Hepatocyte (in vitro differentiated cells): Measurements from ENCODE around the gene SH3TC2. TPM values are rescaled to one million over a fixed set of nuclear protein-coding genes. Genes with fewer than 3 reads are reported as not detected.
A peak's percentile ranks its signal among the peaks of the same experiment; 100 is the strongest.

Source experiments
- DNase-seq: peaks from one replicate; pipeline ENCODE4 v3.0.0-alpha.2; 2016; ENCODE audit warnings: low spot score
- H2AFZ ChIP-seq: fragments of 200-600 bp; sonication (generic); 2 replicates; pipeline ENCODE4 v1.6.0; 2016; ENCODE audit warnings: antibody characterized with exemption, mild to moderate bottlenecking
- H3K27ac ChIP-seq: fragments of 200-600 bp; sonication (generic); 2 replicates; pipeline ENCODE4 v1.5.1; 2016; ENCODE audit warnings: mild to moderate bottlenecking
- H3K27me3 ChIP-seq: fragments of 200-600 bp; sonication (generic); 2 replicates; pipeline ENCODE4 v1.6.1; 2016
- H3K36me3 ChIP-seq: fragments of 200-600 bp; sonication (generic); replicated peaks from 2 replicates; pipeline ENCODE4 v1.5.1; 2016; ENCODE audit warnings: low read depth; ENCODE audit not compliant: insufficient read depth
- H3K4me1 ChIP-seq: fragments of 200-600 bp; sonication (generic); 2 replicates; pipeline ENCODE4 v1.5.1; 2016; ENCODE audit warnings: mild to moderate bottlenecking, moderate library complexity; ENCODE audit not compliant: insufficient read depth
- H3K4me2 ChIP-seq: fragments of 200-600 bp; sonication (generic); 2 replicates; pipeline ENCODE4 v1.6.0; 2016
- H3K4me3 ChIP-seq: fragments of 200-600 bp; sonication (generic); 2 replicates; pipeline ENCODE4 v1.5.1; 2016; ENCODE audit warnings: mild to moderate bottlenecking
- H3K79me2 ChIP-seq: fragments of 200-600 bp; sonication (generic); 2 replicates; pipeline ENCODE4 v1.6.0; 2017; ENCODE audit warnings: mild to moderate bottlenecking
- H3K9me2 ChIP-seq: fragments of 200-600 bp; sonication (generic); replicated peaks from 2 replicates; pipeline ENCODE4 v1.6.0; 2017; ENCODE audit warnings: mild to moderate bottlenecking; ENCODE audit not compliant: insufficient read depth
- H3K9me3 ChIP-seq: fragments of 200-600 bp; sonication (generic); 2 replicates; pipeline ENCODE4 v1.5.1; 2016; ENCODE audit warnings: low read depth, mild to moderate bottlenecking
- H4K20me1 ChIP-seq: fragments of 200-600 bp; sonication (generic); 2 replicates; pipeline ENCODE4 v1.6.0; 2016; ENCODE audit warnings: mild to moderate bottlenecking; ENCODE audit not compliant: insufficient read depth, poor library complexity, severe bottlenecking
- CTCF ChIP-seq: fragments of 200-600 bp; sonication (generic); IDR thresholded peaks from 2 replicates; pipeline ENCODE4 v1.5.1; 2016; ENCODE audit warnings: antibody characterized with exemption, mild to moderate bottlenecking; ENCODE audit not compliant: poor library complexity
- EZH2 ChIP-seq: fragments of 200-600 bp; sonication (generic); IDR thresholded peaks from 2 replicates; pipeline ENCODE4 v1.6.1; 2016; ENCODE audit warnings: antibody characterized with exemption, mild to moderate bottlenecking, borderline replicate concordance
- EZH2phosphoT487 ChIP-seq: fragments of 200-600 bp; sonication (generic); IDR thresholded peaks from one replicate; pipeline ENCODE4 v1.6.1; 2018; ENCODE audit warnings: antibody characterized with exemption, mild to moderate bottlenecking, low read depth, moderate library complexity; ENCODE audit not compliant: unreplicated experiment, severe bottlenecking
- WGBS: methylation state at CpG from one replicate; pipeline ENCODE4 v1.1.6; 2016; ENCODE audit warnings: low lambda C conversion rate; ENCODE audit errors: missing lambda C conversion rate; 5-methylcytosine and 5-hydroxymethylcytosine counted together
- polyA plus RNA-seq: library from polyadenylated mRNA; unstranded; fragments of >200 nt; fragmentation: Nextera tagmentation; extraction: Ambion mirVana; gene quantifications from 2 replicates; pipeline ENCODE4 v1.2.1, GENCODE V29; 2016
- total RNA-seq: library from RNA; depleted of rRNA; stranded (reverse); fragments of >200 nt; gene quantifications from 2 replicates; pipeline ENCODE4 v1.2.3, GENCODE V29; 2014

SH3TC2 gene
- total and polyA plus RNA-seq, 2 experiments from 2014 or later: 2.2 to 3.5 TPM

GRCh38 chr5:148973455-148973854 lies 89.4 kb downstream of the SH3TC2 start:
- 85% methylated on average over 2 of the region's 2 CpGs for WGBS
- Histone ChIP-seq H3K27me3 (no peaks in the 10 kb centered on the region), H2AFZ (no peak overlapping the region), H4K20me1 (no peaks in the 10 kb centered on the region), H3K9me2 (no peaks in the 10 kb centered on the region), H3K4me3 (no peak overlapping the region), H3K27ac (no peak overlapping the region), H3K9me3 (no peaks in the 10 kb centered on the region), H3K36me3 (no peaks in the 10 kb centered on the region), H3K4me2 (no peak overlapping the region), H3K4me1 (peaks cover 7% of the 10 kb centered on the region), H3K79me2 (no peaks in the 10 kb centered on the region)
- no peak for DNase-seq
- TF ChIP-seq EZH2: no peak
- TF ChIP-seq EZH2phosphoT487: no peak
- no peak for TF ChIP-seq CTCF

- peak; percentile 48 for DNase-seq
- TF ChIP-seq EZH2phosphoT487: no peak
- TF ChIP-seq EZH2: no peak
- no peak for TF ChIP-seq CTCF
- no peak overlapping the region for H2AFZ ChIP-seq
- no peak overlapping the region for H3K4me2 ChIP-seq
- H3K27ac ChIP-seq: no peak overlapping the region
- H3K9me2 ChIP-seq: no peaks in the 10 kb centered on the region
- H3K27me3 ChIP-seq: no peaks in the 10 kb centered on the region
- no peaks in the 10 kb centered on the region for H3K9me3 ChIP-seq
- no peak overlapping the region for H3K4me3 ChIP-seq
- no peaks in the 10 kb centered on the region for H3K36me3 ChIP-seq
- no peaks in the 10 kb centered on the region for H4K20me1 ChIP-seq
- WGBS: 58% methylated on average over 7 of the region's 7 CpGs
- no peaks in the 10 kb centered on the region for H3K79me2 ChIP-seq
- peaks cover 12% of the 10 kb centered on the region for H3K4me1 ChIP-seq
These were observed 89.9 kb downstream of the SH3TC2 start for GRCh38 chr5:148972974-148973374.

GRCh38 chr5:148972396-148972795 lies 90.5 kb downstream of the SH3TC2 start:
- no peaks in the 10 kb centered on the region for H4K20me1 ChIP-seq
- TF ChIP-seq EZH2 (no peak), EZH2phosphoT487 (no peak), CTCF (no peak)
- DNase-seq: no peak
- no peak overlapping the region for H3K4me2 ChIP-seq
- no peaks in the 10 kb centered on the region for H3K27me3 ChIP-seq
- no peaks in the 10 kb centered on the region for H3K36me3 ChIP-seq
- peaks cover 12% of the 10 kb centered on the region for H3K4me1 ChIP-seq
- no peaks in the 10 kb centered on the region for H3K9me2 ChIP-seq
- H3K27ac ChIP-seq: no peak overlapping the region
- no peaks in the 10 kb centered on the region for H3K79me2 ChIP-seq
- H3K4me3 ChIP-seq: no peak overlapping the region
- H2AFZ ChIP-seq: no peak overlapping the region
- 76% methylated on average over 4 of the region's 4 CpGs for WGBS
- no peaks in the 10 kb centered on the region for H3K9me3 ChIP-seq

GRCh38 chr5:148970876-148971275 lies 92.0 kb downstream of the SH3TC2 start:
- Histone ChIP-seq H4K20me1 (no peaks in the 10 kb centered on the region), H3K79me2 (no peaks in the 10 kb centered on the region), H3K27me3 (no peaks in the 10 kb centered on the region), H3K36me3 (no peaks in the 10 kb centered on the region), H3K4me3 (no peak overlapping the region), H3K4me1 (peaks cover 12% of the 10 kb centered on the region), H3K27ac (no peak overlapping the region), H3K9me2 (no peaks in the 10 kb centered on the region), H3K9me3 (no peaks in the 10 kb centered on the region), H2AFZ (no peak overlapping the region), H3K4me2 (no peak overlapping the region)
- DNase-seq: no peak
- 95% methylated on average over 3 of the region's 3 CpGs for WGBS
- TF ChIP-seq EZH2: no peak
- TF ChIP-seq EZH2phosphoT487: no peak
- no peak for TF ChIP-seq CTCF
